ENCODE measurements around the gene BARX2.
A peak's percentile ranks its signal among the peaks of the same experiment; 100 is the strongest.

The BARX2 gene

GRCh38 chr11:129383060-129383459 is 7.4 kb downstream of the BARX2 start (continued):
- TF ChIP-seq ZNF626 (tag by site-specific recombination; IDR thresholded peaks at IDR 0.05) (no peak), ZNF391 (tag by site-specific recombination; IDR thresholded peaks at IDR 0.05; ENCODE audit: borderline replicate concordance, low read depth) (no peak), PBX3 (CRISPR knock-in tag; IDR thresholded peaks at IDR 0.05) (no peak), HOXA7 (CRISPR knock-in tag; IDR thresholded peaks at IDR 0.05; ENCODE audit: borderline replicate concordance) (no peak), PRDM10 (tag by site-specific recombination; IDR thresholded peaks at IDR 0.05) (no peak), ZBTB44 (tag by site-specific recombination; IDR thresholded peaks at IDR 0.05) (peak; percentile 27; the same call in 1 of the 2 replicates), ZNF37A (tag by site-specific recombination; IDR thresholded peaks at IDR 0.05) (no peak), ZNF843 (tag by site-specific recombination; IDR thresholded peaks at IDR 0.05) (peak; percentile 48; the same call in 1 of the 2 replicates), ZNF791 (tag by site-specific recombination; IDR thresholded peaks at IDR 0.05) (no peak), ZNF16 (tag by site-specific recombination; IDR thresholded peaks at IDR 0.05; ENCODE audit: low read depth) (no peak), ZBTB48 (tag by site-specific recombination; IDR thresholded peaks at IDR 0.05) (no peak), PRDM6 (tag by site-specific recombination; IDR thresholded peaks at IDR 0.05) (peak; percentile 85), ZNF239 (tag by site-specific recombination; IDR thresholded peaks at IDR 0.05) (no peak), EGR2 (tag by site-specific recombination; IDR thresholded peaks at IDR 0.05; ENCODE audit: low read depth) (no peak), ZNF169 (tag by site-specific recombination; IDR thresholded peaks at IDR 0.05) (no peak), ZNF146 (tag by site-specific recombination; IDR thresholded peaks at IDR 0.05) (no peak), ZNF362 (tag by site-specific recombination; IDR thresholded peaks at IDR 0.05) (no peak), ZNF174 (tag by site-specific recombination; IDR thresholded peaks at IDR 0.05) (no peak), SETDB1 (IDR thresholded peaks at IDR 0.05; ENCODE audit: insufficient read length, low read length) (no peak), ZNF544 (tag by site-specific recombination; IDR thresholded peaks at IDR 0.05) (no peak), ZNF830 (tag by site-specific recombination; IDR thresholded peaks at IDR 0.05; ENCODE audit: low read depth) (no peak), ZNF341 (tag by site-specific recombination; IDR thresholded peaks at IDR 0.05; ENCODE audit: low read depth) (no peak), ATF2 (tag by site-specific recombination; IDR thresholded peaks at IDR 0.05; ENCODE audit: low read depth) (no peak), ZNF473 (tag by site-specific recombination; IDR thresholded peaks at IDR 0.05) (no peak), ZNF48 (tag by site-specific recombination; IDR thresholded peaks at IDR 0.05) (no peak), ZBTB26 (tag by site-specific recombination; optimal IDR thresholded peaks at IDR 0.05) (no peak), ZSCAN4 (tag by site-specific recombination; IDR thresholded peaks at IDR 0.05) (no peak), WT1 (tag by site-specific recombination; IDR thresholded peaks at IDR 0.05) (no peak)

Data from HEK293 (cell line).